ENCODE measurements around the gene TEX44.
"Not testable (repeated sequence)": the region's sequence is repeated elsewhere in the genome, so short reads cannot be mapped to it uniquely, and the experiment has no call there.

Gene TEX44

DNA sequence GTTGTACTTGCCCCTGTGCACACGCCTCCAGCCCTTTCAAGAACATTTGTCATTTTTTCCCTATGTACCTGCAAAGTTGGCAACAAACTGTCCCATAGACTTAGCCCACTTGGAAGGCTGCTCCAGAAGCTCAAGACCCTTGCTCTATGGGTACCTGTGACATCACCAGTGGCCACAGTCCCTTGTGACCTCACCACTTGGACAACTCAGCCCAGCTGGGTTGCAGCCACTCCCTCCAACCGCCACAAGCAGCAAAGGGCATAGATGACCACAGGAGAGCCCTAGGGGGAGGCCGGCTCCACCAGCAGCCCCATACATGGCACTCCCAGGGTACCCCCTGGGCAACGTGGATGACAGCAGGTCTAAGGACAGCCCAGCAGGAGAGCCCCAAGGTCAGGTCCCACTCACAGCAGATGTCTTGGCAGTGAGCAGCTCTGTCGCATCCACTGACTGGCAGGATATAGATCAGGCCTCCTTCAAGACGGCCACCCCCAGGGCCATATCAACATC lies at the start of gene TEX44:
Gene TEX44, plus strand, starts transcription at position 229 of the 510 bp plus-strand sequence. Its CDS starts 88 bp downstream, at position 317.
- no peak for DNase-seq

GRCh38 chr2:231545105-231545902 lies 47.4 kb upstream of the TEX44 start:
- no peak for DNase-seq

- DNase-seq, result no peak
These were observed 46.5 kb upstream of the TEX44 start for GRCh38 chr2:231546014-231546715.

DNA sequence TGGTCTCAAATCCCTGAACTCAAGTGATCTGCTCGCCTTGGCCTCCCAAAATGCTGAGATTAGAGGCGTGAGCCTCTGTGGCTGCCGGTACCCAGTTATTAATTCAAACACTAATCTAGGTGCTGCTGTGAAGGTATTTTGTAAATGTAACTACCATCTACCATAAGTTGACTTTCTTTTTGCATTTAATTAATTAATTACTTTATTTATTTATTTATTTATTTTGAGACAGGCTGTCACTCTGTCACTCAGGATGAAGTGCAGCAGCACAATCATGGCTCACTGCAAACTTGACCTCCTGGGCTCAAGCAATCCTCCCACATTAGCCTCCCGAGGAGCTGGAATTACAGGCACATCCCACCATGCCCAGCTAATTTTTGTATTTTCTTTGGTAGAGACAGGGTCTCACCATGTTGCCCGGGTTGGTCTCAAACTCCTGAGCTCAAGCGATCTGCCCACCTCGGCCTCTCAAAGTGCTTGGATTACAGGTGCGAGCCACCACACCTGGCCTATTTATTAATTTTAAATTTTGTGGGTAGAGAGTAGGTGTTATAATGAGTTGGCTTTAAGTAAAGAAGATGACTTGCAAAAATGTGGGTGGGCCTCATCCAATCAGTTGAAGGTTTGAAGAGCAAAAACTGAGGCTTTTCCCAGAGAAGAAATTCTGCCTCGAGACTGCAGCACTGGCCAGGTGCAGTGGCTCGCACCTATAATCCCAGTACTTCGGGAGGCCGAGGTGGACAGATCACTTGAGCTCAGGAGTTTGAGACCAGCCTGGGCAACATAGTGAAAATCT lies 45.2 kb upstream of the TEX44 start:
- DNase-seq, result no peak

GRCh38 chr2:231548752-231549151 lies 43.9 kb upstream of the TEX44 start:
- no peak for DNase-seq

- DNase-seq, result no peak
These were observed 43.0 kb upstream of the TEX44 start for GRCh38 chr2:231549446-231550239.

DNA sequence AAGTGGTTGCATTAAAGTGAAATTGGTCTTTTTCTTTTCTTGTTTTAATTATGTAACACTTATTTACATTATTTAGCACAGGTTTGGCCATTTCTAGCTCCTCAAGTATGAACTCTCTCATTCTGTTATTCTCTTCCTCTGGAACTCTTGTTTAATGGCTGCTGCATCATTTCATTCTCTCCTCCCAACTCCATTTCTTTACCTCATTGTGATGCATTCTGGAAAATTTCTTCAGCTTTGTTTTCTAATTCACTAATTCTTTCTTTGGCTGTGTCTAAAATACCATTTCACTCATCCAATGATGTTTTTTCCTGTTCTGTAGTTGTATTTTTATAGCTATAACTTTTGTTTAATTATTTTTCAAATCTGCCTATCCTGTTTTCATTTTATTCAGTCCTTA lies 39.9 kb upstream of the TEX44 start:
- DNase-seq, result no peak

- DNase-seq, result no peak
These were observed 38.3 kb upstream of the TEX44 start for GRCh38 chr2:231554327-231554726.

GRCh38 chr2:231554748-231555545 lies 37.7 kb upstream of the TEX44 start:
- DNase-seq, result no peak

DNA sequence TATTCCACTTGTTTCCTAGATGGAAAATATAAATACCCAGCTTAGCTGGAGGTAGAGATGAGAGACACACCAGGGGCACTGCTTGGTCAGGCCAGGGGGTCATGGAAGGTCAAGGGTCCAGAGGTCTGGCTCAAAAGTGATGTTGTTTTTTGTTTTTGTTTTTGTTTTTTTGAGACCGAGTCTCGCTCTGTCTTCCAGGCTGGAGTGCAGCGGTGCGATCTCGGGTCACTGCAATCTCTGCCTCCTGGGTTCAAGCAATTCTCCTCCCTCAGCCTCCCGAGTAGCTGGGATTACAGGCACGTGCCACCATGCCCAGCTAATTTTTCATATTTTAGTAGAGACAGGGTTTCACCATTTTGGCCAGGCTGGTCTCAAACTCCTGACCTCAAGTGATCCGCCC lies 36.2 kb upstream of the TEX44 start:
- DNase-seq, result not testable (repeated sequence)

GRCh38 chr2:231556981-231557380 lies 35.7 kb upstream of the TEX44 start:
- DNase-seq, result no peak

DNA sequence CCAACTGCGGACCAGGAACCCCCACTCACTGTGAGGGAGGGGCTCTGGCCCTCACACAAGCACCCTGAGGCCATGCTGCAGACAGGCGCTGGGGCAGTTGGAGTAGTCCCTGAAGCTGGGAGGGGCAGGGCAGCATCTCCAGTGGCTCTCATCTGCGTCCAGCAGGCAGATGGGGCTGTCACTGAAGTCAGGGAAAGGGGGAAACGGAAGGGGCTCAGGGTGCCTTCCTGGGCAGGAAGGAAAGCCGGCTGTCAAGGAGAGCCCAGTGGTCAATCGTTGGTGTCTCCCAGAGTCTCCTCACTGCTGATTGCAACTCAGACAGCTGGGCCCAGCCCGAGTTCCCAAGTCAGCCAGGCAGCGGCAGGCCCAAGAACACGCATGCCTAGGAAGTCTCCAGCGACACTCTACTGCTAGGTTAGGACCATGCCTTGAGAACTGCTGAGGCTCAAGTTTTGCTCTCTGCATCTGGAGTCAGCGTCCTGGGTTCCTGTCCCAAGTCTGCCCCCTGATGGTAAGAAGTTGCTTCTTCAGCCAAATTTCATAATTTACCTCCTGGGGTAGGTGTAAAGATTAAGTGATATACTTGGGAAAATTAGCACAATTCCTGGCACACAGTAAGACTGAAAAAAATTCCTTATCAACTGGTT lies 35.0 kb upstream of the TEX44 start:
- no peak for DNase-seq

DNA sequence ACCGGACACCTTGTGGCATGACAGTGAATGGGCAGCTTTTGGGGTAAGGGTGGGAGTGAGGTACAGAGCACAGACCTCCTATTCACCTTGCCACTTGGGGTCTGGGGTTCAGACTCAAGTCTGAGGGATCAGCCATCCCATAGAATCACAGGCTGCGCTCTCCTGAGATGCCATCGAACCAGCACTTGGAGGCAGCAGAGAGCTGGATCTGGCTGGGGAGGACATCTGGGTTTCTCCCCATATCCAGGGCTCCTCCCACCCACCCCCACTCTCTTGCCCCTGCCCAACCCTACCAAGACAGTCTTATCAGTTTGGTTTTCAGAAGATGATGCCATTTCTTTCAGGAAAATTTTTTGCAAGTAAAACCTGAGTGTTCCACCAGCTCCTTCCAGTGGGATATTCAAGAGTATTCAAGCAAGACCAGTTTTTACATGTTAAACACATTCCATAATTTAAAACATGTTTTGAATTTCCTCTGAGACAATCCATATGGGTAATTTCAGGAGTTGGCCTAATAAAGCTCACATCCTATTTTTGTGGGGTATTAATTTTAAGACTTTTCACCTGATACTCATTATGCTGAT lies 29.2 kb upstream of the TEX44 start:
- DNase-seq, result no peak

DNA sequence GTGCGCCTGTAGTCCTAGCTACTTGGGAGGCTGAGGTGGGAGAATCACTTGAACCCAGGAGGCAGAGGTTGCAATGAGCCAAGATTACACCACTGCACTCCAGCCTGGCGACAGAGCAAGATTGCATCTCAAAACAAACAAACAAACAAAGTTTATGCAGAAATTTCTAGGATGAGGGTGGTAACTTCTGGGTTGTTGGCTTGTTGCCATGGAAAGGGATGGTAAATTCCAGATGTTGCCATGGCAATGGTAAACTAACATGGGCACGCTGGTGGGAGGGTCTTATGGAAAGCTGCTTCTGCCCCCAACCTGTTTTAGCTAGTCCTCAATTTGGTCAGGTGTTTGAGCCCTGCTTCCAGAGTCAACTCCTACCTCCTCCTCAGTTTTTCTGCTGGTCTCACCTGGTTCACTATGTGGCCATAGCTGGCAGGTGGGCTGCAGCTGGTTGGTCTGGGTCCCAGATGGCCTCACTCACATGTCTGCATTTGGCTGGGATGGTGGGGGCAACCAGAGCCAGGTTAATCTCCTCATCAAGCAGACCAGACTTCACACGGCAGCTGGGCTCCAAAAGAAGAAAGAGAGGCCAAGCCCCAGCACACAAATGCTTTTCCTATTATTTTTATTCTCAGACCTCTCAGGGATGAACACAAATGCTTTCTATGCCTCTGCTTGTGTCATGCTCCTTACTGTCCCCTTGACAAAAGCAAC lies 26.6 kb upstream of the TEX44 start:
- DNase-seq, result no peak

- no peak for DNase-seq
These were observed 25.5 kb upstream of the TEX44 start for GRCh38 chr2:231567159-231567558.

GRCh38 chr2:231568098-231568784 lies 24.4 kb upstream of the TEX44 start:
- DNase-seq, result no peak

GRCh38 chr2:231568785-231569435 lies 23.8 kb upstream of the TEX44 start:
- DNase-seq, result no peak

GRCh38 chr2:231570915-231571314 lies 21.7 kb upstream of the TEX44 start:
- not testable (repeated sequence) for DNase-seq
